PC-3 (cell line): ENCODE measurements around the gene STX5. TPM values are rescaled to one million over a fixed set of nuclear protein-coding genes. Genes with fewer than 3 reads are reported as not detected.

Experiments
- ATAC-seq: fragments of 200-7000 bp; cut with Tn5 transposase; 2 replicates; pipeline ENCODE4 v1.9.1; 2020; ENCODE audit warnings: mild to moderate bottlenecking, moderate library complexity
- BruUV-seq: library from RNA; stranded (reverse); fragments of 400-500 nt; replicated peaks from 2 replicates; lab custom pipeline; 2021; lab: Mats Ljungman, UMichigan
- CTCF ChIA-PET: fragments of 300-600 bp; sonication (Branson Sonifier 250); formaldehyde crosslinking; loops from one replicate; lab custom pipeline; 2022; ENCODE audit warnings: antibody characterized with exemption; lab: Charles Lee
- POLR2A ChIA-PET: fragments of 300-600 bp; sonication (Branson Sonifier 250); formaldehyde crosslinking; loops from one replicate; lab custom pipeline; 2022; ENCODE audit warnings: antibody characterized with exemption; ENCODE audit not compliant: unreplicated experiment; lab: Charles Lee
- DNase-seq: peaks from one replicate; pipeline ENCODE4 v3.0.0-alpha.2; 2015
- H2AFZ ChIP-seq: fragments of 300-600 bp; sonication (generic); 2 replicates; pipeline ENCODE4 v1.6.0; 2016; ENCODE audit warnings: antibody characterized with exemption, low read length
- H3F3A ChIP-seq: fragments of 300-600 bp; sonication (generic); one replicate; pipeline ENCODE4 v1.6.0; 2017; ENCODE audit warnings: antibody characterized with exemption, low read length, control low read depth, mild to moderate bottlenecking; ENCODE audit not compliant: unreplicated experiment
- H3K27ac ChIP-seq: fragments of 300-600 bp; sonication (generic); 2 replicates; pipeline ENCODE4 v1.5.1; 2016; ENCODE audit warnings: mild to moderate bottlenecking, low read length
- H3K27me3 ChIP-seq: fragments of 300-600 bp; sonication (generic); 2 replicates; pipeline ENCODE4 v1.6.1; 2016; ENCODE audit warnings: low read length, mixed read lengths
- H3K36me3 ChIP-seq: fragments of 300-600 bp; sonication (generic); 2 replicates; pipeline ENCODE4 v1.6.1; 2016; ENCODE audit warnings: low read depth, mixed run types, low read length, mixed read lengths
- H3K4me1 ChIP-seq: fragments of 300-600 bp; sonication (generic); 2 replicates; pipeline ENCODE4 v1.5.1; 2016; ENCODE audit warnings: low read length; ENCODE audit not compliant: insufficient read depth
- H3K4me2 ChIP-seq: fragments of 300-600 bp; sonication (generic); 2 replicates; pipeline ENCODE4 v1.6.0; 2016; ENCODE audit warnings: low read length
- H3K4me3 ChIP-seq: fragments of 300-600 bp; sonication (generic); 2 replicates; pipeline ENCODE4 v1.5.1; 2016; ENCODE audit warnings: mild to moderate bottlenecking, low read length, mixed read lengths
- H3K79me2 ChIP-seq: fragments of 300-600 bp; sonication (generic); 2 replicates; pipeline ENCODE4 v1.6.1; 2017; ENCODE audit warnings: low read length, mixed read lengths
- H3K9ac ChIP-seq: fragments of 300-600 bp; sonication (generic); 2 replicates; pipeline ENCODE4 v1.6.0; 2016; ENCODE audit warnings: mild to moderate bottlenecking, low read length
- H3K9me2 ChIP-seq: fragments of 300-600 bp; sonication (generic); replicated peaks from 2 replicates; pipeline ENCODE4 v1.6.1; 2016; ENCODE audit warnings: mixed run types, low read length, mixed read lengths
- H3K9me3 ChIP-seq: fragments of 300-600 bp; sonication (generic); 2 replicates; pipeline ENCODE4 v1.6.1; 2016; ENCODE audit warnings: low read length, mixed read lengths
- H4K20me1 ChIP-seq: fragments of 300-600 bp; sonication (generic); 2 replicates; pipeline ENCODE4 v1.6.1; 2016; ENCODE audit warnings: low read length, mixed read lengths
- CTCF ChIP-seq: fragments of 300-600 bp; sonication (generic); conservative IDR thresholded peaks from 2 replicates; pipeline ENCODE4 v1.5.1; 2017; ENCODE audit warnings: antibody characterized with exemption, low read depth, mild to moderate bottlenecking, low read length
- EZH2 ChIP-seq: fragments of 300-600 bp; sonication (generic); IDR thresholded peaks from one replicate; pipeline ENCODE4 v1.6.1; 2017; ENCODE audit warnings: antibody characterized with exemption, mild to moderate bottlenecking, low read length; ENCODE audit not compliant: unreplicated experiment
- EZH2phosphoT487 ChIP-seq: fragments of 300-600 bp; sonication (generic); IDR thresholded peaks from 2 replicates; pipeline ENCODE4 v1.6.1; 2018; ENCODE audit warnings: mild to moderate bottlenecking, antibody characterized with exemption, low read length, borderline replicate concordance
- intact Hi-C: fragments of 100-400 bp; cut with micrococcal nuclease; formaldehyde crosslinking; loops from 2 replicates; pipeline ENCODE4 v1.9.0; 2023
- total RNA-seq: library from RNA; depleted of rRNA; stranded (reverse); fragments of >200 nt; gene quantifications from 2 replicates; pipeline ENCODE4 v1.2.3, GENCODE V29; 2014

Gene STX5
- total RNA-seq, 1 experiment from 2014 or later = 48.2 TPM

GRCh38 chr11:62823677-62824076 lies 8.2 kb downstream of the STX5 start:
- Histone ChIP-seq H3K4me3 (no peak overlapping the region), H3K9me2 (no peaks in the 10 kb centered on the region), H4K20me1 (0 out of 2 replicates have a peak, but pooled peaks cover 9% of the 10 kb centered on the region), H2AFZ (no peak overlapping the region), H3K79me2 (peaks cover 8% of the 10 kb centered on the region), H3K9ac (no peak overlapping the region), H3F3A (no peaks in the 10 kb centered on the region), H3K9me3 (no peaks in the 10 kb centered on the region), H3K4me1 (no peaks in the 10 kb centered on the region), H3K36me3 (peaks cover 55% of the 10 kb centered on the region), H3K27me3 (no peaks in the 10 kb centered on the region), H3K27ac (no peak overlapping the region), H3K4me2 (no peak overlapping the region)
- DNase-seq = no peak
- CTCF ChIA-PET = interaction anchor here (0.6 kb wide), 1 partner anchor 82 kb away, joined by 3 read pairs; no protein-coding TSS in a partner anchor
- no TSS peak for BruUV-seq
- TF ChIP-seq EZH2 (no peak), CTCF (no peak), EZH2phosphoT487 (no peak)
- intact Hi-C loops = no loop called here
- POLR2A ChIA-PET = interaction anchor here (0.5 kb wide), 1 partner anchor 97 kb away, joined by 3 read pairs; no protein-coding TSS in a partner anchor
- ATAC-seq = no peak

- CTCF ChIA-PET = interaction anchor here (0.6 kb wide), 1 partner anchor 44 kb away, joined by 3 read pairs; no protein-coding TSS in a partner anchor
- BruUV-seq = no TSS peak
- intact Hi-C loops = no loop called here
- Histone ChIP-seq H3K36me3 (peaks cover 7% of the 10 kb centered on the region), H3K9me3 (no peaks in the 10 kb centered on the region), H3K9ac (no peak overlapping the region), H3K4me1 (no peaks in the 10 kb centered on the region), H3F3A (no peaks in the 10 kb centered on the region), H3K27me3 (no peaks in the 10 kb centered on the region), H3K9me2 (no peaks in the 10 kb centered on the region), H4K20me1 (no peaks in the 10 kb centered on the region), H3K4me3 (no peak overlapping the region), H3K79me2 (no peaks in the 10 kb centered on the region), H3K27ac (no peak overlapping the region), H3K4me2 (no peak overlapping the region), H2AFZ (no peak overlapping the region)
- TF ChIP-seq EZH2 (no peak), CTCF (no peak), EZH2phosphoT487 (no peak)
- DNase-seq = no peak
- no peak for ATAC-seq
- POLR2A ChIA-PET = no interaction called here
Measured at GRCh38 chr11:62817129-62817528, 14.7 kb downstream of the STX5 start.

DNA sequence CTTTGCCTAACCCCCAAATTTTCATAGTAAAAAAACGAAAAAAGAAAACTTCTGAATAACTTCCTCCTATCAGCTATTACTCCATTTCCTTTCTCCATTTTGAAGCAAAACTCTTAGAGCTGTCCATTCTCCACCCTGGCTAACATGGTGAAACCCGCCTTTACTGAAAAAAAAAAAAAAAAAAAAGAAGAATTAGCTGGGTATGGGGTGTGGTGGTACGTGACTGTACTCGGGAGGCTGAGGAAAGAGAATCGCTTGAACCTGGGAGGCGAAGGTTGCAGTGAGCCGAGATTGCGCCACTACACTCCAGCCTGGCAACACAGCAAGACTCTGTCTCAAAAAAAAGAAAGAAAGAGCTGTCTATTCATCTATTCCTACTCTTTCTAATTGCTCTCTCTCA lies 15.3 kb downstream of the STX5 start:
- TF ChIP-seq EZH2phosphoT487 (no peak), EZH2 (no peak), CTCF (no peak)
- Histone ChIP-seq H3K9me3 (no peaks in the 10 kb centered on the region), H3K36me3 (peaks cover 5% of the 10 kb centered on the region; the same call in 1 of the 2 replicates), H4K20me1 (no peaks in the 10 kb centered on the region), H3K79me2 (no peaks in the 10 kb centered on the region), H3K4me2 (no peak overlapping the region), H3K9me2 (no peaks in the 10 kb centered on the region), H3K4me1 (no peaks in the 10 kb centered on the region), H2AFZ (no peak overlapping the region), H3K27me3 (no peaks in the 10 kb centered on the region), H3K27ac (no peak overlapping the region), H3K9ac (no peak overlapping the region), H3F3A (no peaks in the 10 kb centered on the region), H3K4me3 (no peak overlapping the region)
- BruUV-seq = no TSS peak
- intact Hi-C loops = no loop called here
- CTCF ChIA-PET = interaction anchor here (0.6 kb wide), 1 partner anchor 45 kb away, joined by 3 read pairs; no protein-coding TSS in a partner anchor
- no peak for DNase-seq
- POLR2A ChIA-PET = no interaction called here
- ATAC-seq = no peak
